ENCODE data around the gene KCNH4.

KCNH4 gene

DNA sequence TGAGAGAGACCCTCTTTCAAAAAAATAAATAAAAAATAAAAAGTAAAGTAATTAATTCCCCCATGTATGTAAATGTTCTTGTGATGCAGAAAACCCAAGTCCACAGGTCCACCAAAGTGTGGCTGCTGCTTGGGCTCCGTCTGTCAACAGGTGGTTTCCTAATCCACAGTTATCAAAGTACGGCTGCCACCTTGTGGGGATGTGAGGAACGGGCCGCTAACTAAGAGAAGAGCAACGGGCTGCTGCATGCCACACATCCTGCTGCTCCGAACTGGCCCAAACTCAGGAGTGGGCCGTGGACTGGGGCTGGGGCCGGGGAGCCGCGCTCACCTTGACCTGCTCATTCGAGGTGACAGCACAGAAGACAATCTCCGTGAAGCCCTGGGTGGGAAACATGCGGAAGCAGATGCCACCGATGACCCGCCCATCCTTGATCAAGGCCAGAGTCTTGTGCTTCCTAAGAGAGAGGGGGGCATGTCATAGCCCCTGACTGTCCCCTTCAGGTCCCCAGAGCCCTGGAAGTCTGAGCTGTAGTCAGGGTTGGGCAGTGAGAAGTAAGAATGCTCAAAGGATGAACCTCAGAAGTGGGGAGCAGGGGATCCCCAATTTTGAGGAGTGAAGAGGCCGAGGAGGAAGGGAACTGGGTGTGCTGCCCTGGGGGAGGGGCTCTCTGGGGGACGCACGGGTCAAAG, 64.1 kb downstream of the KCNH4 start:
- DNase-seq: peak; percentile 83

DNA sequence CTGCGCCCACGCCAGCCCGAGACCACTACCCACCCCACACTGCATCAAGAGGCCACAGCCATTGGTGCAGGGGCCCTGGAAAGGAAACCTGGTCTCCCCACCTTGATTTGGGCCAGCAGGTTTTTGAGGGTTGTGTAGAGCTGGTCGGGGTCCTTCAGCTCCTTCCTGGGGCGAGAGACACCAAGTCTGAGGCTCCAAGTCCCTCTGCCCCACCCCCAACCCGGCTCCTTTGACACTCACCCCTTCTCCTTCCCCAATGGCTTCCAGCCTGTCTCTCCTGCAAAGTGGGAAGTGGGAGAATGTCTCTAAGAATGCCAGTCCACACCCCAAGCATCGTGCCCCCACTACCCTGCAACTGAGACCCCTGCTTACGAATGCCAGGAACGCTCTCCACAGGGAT, 66.8 kb downstream of the KCNH4 start:
- no peak for DNase-seq

DNA sequence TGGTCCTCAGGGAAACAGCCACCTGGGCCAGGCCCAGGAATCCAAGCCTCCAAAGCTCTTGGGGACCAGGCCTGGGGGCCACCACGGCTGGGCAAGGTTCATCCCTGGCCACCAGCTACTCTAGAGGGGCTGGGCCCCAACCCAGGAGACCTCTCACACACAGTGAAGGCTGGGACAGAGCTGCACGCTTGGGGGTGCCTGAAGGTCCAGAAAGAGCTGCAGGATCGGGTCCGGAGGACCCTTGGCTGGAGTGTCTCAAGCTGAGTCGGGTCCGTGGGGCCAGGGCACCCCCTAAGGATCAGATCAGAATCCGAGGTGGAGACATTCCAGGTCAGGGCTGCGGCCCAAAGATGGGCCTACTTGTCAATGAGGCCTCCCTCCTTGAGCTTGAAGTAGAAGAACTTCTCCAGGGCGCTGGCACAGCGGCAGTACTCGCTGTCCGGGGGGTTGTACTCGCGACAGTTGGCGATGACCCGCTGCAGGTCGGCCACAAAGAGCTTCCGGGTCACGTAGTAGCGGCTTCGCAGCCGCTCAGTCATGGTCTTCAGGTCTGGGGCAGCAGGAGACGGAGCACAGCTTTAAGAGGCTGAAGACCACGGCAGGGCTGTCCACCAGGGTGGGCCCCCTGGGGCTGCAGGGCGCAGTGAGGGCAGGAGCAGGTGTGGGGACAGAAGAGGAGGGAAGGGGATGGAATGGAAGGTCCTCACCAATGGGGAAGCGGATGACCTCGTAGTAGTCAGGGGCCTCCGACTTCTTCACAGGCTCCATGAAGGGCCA, 67.5 kb downstream of the KCNH4 start:
- DNase-seq: no peak

DNA sequence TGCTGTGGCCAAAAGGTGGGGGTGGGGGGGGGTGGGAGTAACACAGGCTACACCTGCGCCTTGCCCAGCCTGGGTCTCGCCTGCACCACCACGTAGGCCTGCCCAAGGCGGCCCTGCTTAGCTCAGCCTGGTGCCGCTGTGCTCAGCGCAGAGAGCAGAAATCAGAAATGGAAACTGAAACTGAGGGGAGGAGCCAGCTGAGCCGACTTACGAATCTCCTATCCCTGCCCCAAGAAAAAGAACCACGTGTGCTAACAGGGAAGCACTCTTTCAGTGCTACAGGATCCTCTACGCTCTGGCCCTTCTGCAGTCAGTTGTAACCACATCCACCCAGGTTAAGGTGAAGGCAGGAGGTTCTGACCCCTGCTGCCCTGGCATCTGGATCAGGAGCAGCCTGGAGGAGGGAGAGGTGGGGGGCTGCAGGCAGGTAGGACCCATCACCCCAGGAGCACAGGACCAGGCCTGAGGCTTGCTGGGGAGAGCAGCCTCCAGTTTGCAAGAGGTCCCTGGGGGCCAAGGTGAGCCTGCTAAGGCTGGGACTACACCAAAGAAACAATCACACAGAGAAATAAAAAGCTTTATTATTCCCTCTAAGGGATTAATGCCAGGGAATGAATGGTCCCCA, 68.3 kb downstream of the KCNH4 start, which contains the start of gene DHX58:
Gene DHX58 (minus strand): TSS at position 163 of the 625 bp plus-strand sequence. CDS start 822 bp downstream, outside the sequence.
- peak; percentile 87 for DNase-seq

DNA sequence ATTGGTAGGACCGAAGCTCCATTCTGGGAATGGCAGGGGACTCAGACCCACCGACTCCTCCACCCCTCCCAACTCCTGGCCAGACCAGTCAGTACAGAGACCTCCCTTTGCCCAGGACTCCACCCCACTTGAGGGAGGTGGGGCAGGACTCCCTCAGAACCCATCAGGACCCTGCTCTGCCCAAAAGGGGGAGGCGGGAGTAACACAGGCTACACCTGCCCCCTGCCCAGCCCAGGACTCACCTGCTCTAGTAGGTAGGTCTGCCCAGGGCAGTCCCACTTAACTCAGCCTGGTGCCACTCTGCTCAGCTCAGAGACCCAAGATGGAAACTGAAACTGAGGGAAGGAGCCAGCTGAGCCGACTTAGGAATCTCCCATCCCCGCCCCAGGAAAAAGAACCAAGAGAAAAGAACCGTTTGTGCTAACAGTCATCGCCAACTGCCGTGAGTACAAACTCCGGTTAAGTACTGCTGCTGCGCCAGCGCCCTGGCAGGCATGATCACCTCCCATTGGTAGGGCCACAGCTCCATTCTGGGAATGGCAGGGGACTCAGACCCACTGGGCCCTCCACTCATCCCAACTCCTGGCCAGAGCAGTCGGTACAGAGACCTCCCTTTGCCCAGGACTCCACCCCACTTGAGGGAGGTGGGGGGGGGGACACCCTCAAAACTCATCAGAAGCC, 68.9 kb downstream of the KCNH4 start:
- DNase-seq: peak; percentile 23

DNA sequence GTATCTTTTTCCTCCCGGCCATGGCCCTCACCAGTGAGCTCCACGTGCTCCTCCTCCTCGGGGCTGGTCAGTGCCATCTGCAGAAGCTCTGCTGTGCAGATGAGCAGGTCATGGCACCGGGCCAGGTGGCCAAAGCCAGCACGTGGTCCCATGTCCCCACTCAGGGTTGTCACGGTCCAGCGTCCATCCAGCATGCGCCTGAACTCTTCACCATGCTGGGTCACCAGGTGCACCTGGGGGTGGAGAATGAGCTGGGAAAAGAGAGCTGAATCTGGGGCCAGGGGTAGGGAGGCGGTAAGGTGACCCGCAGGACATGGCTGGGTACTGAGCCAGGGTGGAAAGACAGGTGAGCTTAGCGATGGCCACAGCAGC, 69.7 kb downstream of the KCNH4 start:
- DNase-seq: no peak

DNA sequence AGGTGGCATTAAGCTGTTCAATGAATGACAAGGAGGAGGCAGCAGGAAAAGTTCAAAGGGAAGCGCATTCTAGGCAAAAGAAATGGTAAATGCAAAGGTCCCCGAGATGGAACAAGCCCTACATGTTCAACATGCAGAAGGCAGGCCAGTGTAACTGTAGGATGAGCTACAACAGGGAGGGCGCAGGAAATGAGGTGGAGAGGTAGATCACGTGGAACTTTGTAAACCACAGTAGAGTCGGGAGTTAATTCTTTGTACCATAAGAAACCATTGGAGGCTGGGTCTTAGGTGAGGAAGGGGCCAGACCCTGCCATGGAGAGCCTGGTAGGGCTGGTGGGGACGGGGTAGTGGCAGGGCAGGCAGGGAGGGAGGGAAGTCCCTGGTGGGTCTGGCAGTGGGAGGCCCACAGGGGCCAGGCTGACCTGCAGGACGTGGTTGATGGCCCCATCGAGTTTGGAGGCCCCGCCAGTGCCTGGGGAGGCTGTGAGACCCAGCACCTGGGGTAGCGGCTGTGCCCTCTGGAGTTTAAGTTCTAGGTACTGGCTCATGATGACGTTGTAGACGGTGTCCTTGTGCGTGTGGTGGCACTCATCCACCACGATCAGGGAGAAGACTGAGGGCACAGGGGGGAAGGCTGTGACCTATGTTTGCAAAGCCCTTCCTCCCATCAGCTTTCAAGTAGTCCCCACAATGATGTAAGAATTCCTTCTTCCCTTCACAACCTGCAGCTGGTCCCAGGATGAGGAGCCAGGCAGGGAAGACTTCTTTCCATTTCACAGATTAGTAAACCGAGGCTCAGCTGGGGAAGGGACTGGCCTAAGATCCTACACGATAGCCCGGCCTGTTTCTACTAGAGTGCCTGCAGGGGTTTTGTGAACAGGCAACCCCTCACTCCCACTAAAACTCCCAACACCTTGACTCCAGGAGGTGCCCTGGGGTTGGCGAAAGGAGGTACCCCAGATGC, 70.4 kb downstream of the KCNH4 start:
- no peak for DNase-seq

DNA sequence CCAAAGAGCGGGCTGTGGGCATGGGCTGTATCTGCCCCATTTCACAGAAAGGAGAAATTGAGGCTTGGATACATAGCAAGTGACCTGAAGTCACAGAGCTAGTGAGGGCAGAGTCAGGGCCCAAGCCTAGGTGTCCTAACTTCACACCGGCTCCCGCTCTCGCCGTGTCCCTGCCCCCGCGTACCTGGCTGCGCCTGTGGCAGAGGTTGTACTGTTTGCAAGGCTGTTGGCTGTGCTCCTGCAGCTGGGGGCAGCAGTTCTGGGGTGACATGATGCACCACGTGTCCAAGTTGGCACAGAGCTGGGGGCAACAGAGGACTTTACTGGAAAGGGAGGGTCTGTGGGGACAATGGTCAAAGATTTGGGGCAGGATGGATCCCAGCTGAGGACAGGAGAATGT, 71.9 kb downstream of the KCNH4 start:
- no peak for DNase-seq

DNA sequence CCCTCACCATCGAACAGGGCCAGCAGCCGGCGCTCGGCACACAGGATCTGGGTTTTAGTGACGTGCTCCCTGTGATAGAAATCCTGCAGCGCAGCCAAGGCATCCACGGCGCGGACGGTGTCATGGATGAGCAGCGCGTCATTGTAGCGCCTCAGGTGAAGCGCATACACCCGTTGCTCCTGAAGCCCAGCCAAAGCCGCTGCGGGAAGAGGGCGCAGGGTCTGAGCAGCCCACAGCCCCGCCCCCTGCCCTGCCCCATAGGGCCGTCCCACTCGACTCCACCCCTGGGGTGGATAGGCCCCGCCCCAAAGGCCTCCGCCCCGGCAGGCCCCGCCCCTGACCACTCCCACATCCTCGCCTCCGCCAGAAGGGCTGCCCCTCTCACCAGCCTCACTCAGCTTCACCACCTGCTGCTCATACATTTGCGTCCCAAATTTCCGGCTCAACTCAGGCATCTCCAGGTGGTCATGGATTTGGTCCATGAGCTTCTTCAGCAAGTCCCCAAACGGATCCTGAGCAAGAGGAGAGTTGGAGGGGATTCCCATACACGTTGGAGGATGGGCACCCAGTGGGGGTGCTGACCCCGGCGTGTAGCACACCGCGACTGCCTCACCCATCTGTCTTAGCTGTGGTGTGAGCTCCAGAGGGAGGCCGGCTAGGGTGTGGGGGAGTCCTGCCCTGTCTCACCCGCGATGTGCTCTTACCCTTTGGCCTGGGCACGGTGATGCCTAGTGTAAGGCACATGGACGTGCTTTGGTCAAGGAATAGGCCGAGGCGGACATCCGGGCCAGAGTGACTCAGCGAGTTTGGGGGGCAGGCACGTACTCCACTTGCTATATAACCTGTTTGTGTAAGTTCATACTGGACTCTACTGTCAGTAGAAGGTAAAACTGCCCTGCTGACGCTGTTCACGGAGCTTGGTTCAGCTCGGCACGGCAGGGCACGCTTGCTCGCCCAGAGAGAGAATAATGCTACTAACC, 73.1 kb downstream of the KCNH4 start:
- DNase-seq: peak; percentile 80

DNA sequence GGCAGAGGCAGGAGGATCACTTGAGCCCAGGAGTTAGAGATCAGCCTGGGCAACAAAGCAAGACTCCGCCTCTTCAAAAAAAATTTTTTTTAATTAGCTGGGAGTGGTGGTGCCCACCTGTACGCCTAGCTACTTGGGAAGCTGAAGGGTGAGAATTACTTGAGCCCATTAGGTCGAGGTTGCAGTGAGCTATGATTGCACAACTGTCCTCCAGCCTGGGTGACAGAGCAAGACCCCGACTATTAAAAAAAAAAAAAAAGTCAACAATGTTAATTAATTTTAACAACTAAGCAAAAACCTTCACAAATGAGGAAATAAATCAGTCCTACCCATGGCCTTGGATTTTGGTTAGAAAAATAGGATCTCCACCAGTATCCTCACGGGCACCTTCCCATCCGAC, 73.8 kb downstream of the KCNH4 start:
- no peak for DNase-seq
